HG03097 (cell line): ENCODE results near the gene PGRMC1.
"Not testable (repeated sequence)": the region's sequence is repeated elsewhere in the genome, so short reads cannot be mapped to it uniquely, and the experiment has no call there.

Experiments
- ATAC-seq: cut with Tn5 transposase; IDR thresholded peaks from one replicate; pipeline ENCODE4 v1.9.1; 2021; ENCODE audit not compliant: unreplicated experiment, low FRiP score

PGRMC1 gene

GRCh38 chrX:119235872-119236622, at the start of gene PGRMC1:
PGRMC1 (plus strand) TSS chrX:119236285; CDS start chrX:119236364, 79 bp downstream.
- ATAC-seq = peak; percentile 89

- no peak for ATAC-seq
Observed at GRCh38 chrX:119186763-119187162, 49.3 kb upstream of the PGRMC1 start.

- ATAC-seq = no peak
Observed at GRCh38 chrX:119187298-119187697, 48.8 kb upstream of the PGRMC1 start.

- ATAC-seq = no peak
Observed at GRCh38 chrX:119189115-119189514, 47.0 kb upstream of the PGRMC1 start.

- no peak for ATAC-seq
Observed at GRCh38 chrX:119189595-119189994, 46.5 kb upstream of the PGRMC1 start.

GRCh38 chrX:119190091-119190681, 45.9 kb upstream of the PGRMC1 start:
- no peak for ATAC-seq

- no peak for ATAC-seq
Observed at GRCh38 chrX:119190831-119191230, 45.3 kb upstream of the PGRMC1 start.

- ATAC-seq = no peak
Observed at GRCh38 chrX:119194621-119195020, 41.5 kb upstream of the PGRMC1 start.

GRCh38 chrX:119201570-119201969, 34.5 kb upstream of the PGRMC1 start:
- ATAC-seq = no peak

GRCh38 chrX:119206203-119206602, 29.9 kb upstream of the PGRMC1 start:
- no peak for ATAC-seq

- not testable (repeated sequence) for ATAC-seq
Observed at GRCh38 chrX:119207483-119207882, 28.6 kb upstream of the PGRMC1 start.

- no peak for ATAC-seq
Observed at GRCh38 chrX:119208401-119209057, 27.6 kb upstream of the PGRMC1 start.

GRCh38 chrX:119210931-119211648, 25.0 kb upstream of the PGRMC1 start:
- ATAC-seq = not testable (repeated sequence)

GRCh38 chrX:119211649-119212014, 24.5 kb upstream of the PGRMC1 start:
- ATAC-seq = no peak

- no peak for ATAC-seq
Observed at GRCh38 chrX:119218198-119218597, 17.9 kb upstream of the PGRMC1 start.

GRCh38 chrX:119222932-119223331, 13.2 kb upstream of the PGRMC1 start:
- no peak for ATAC-seq

- no peak for ATAC-seq
Observed at GRCh38 chrX:119223783-119224182, 12.3 kb upstream of the PGRMC1 start.

GRCh38 chrX:119226446-119226845, 9.6 kb upstream of the PGRMC1 start:
- ATAC-seq = no peak

- ATAC-seq = no peak
Observed at GRCh38 chrX:119228512-119229252, 7.4 kb upstream of the PGRMC1 start.

GRCh38 chrX:119229253-119229615, 6.9 kb upstream of the PGRMC1 start:
- no peak for ATAC-seq

- no peak for ATAC-seq
Observed at GRCh38 chrX:119230850-119231249, 5.2 kb upstream of the PGRMC1 start.
